ENCODE measurements around the gene TBL3.

TBL3 gene

DNA sequence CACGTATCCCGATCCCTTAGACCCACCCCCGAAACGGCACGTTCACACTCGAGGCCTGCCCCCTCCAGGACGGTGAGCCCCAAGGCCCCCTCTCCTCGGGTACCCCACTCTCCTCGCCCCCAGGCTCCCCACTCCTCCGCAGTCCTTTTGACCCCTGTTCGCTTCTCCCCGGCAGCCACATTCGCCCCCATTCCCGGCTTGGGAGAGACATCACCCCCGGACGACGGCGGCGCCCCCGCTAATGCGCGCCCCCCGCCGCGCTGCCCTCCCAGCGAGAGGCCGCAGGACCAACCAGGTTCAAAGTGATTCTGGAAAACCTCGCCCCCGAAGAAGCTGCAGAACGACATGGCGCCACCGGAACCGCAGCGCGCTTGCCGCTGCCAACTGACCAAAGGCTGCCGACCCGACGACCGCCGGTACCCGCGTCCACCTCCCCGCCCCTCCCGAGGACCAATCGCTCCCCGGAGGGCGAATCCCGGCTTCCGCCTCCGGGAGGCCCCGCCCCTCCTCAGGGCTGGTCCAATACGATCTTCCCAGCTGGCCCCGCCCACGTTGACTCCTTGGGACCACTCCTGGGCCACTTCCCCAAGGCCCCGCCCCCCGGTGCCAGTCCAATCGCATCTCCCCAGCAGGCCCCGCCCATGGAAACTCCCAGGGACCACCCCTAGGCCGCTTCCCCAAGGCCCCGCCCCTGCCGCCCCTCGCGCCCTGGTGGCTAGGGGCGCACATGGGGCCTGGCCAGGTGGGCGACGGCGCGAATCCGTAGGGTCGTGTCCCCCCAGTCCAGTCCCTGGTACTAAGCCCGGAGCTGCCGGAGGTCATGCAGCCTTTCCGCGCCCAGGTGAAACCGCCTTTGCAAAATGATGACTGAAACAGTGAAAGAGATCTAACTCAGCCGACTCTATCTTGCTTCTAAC, 28.8 kb upstream of the TBL3 start, which contains the start of gene MSRB1:
Gene MSRB1 (minus strand): TSS at position 390 of the 917 bp plus-strand sequence. CDS start 43 bp downstream, at position 347.
- Histone ChIP-seq H3K9ac (ENCODE audit: low read depth in 1 of 2, low read length in 2 of 2) (peak within 1 kb of the TSS; percentile 83 to 90), H3K27ac (ENCODE audit: low read depth in 2 of 2, low read length in 2 of 2) (peak within 1 kb of the TSS; percentile 81 to 84), H3K36me3 (ENCODE audit: control insufficient read depth in 2 of 2, insufficient read depth in 2 of 2, low read length in 2 of 2) (peaks cover 9 to 18% of the 10 kb centered on the region in 2 donors), H3K4me3 (ENCODE audit: low read length in 2 of 2) (peak within 1 kb of the TSS; percentile 80 to 94), H3K27me3 (ENCODE audit: control insufficient read depth in 2 of 2, insufficient read depth in 2 of 2, low read length in 2 of 2) (no peaks in the 10 kb centered on the region), H3K9me3 (ENCODE audit: control insufficient read depth in 2 of 2, low read length in 2 of 2) (no peaks in the 10 kb centered on the region), H3K4me1 (ENCODE audit: control insufficient read depth in 2 of 2, insufficient read depth in 2 of 2, low read length in 2 of 2) (peaks cover 28 to 37% of the 10 kb centered on the region in 2 donors)

DNA sequence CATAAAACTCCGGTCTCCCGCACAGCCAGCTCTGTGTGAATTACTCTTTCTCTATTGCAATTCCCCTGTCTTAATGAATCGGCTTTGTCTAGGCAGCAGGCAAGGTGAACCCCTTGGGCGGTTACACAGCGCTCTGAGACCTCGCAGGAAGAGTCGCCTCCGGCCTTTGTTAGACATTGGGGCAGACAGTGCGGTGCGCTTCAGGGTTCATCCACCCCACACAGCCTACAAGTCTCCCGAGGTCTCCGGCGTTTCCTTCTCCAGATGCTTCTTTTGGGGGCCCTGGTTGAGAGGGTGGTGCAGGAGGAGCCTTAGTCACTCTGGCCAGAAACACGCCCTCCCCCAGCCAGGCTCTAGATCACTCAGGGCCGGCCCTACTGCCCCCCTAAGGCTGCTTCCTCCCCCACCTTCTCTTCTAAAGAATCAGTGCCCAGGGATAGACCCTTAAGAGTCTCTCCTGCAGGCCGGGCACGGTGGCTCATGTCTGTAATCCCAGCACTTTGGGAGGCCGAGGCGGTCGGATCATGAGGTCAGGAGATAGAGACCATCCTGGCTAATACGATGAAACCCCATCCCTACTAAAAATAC, 27.1 kb upstream of the TBL3 start:
- no peaks in the 10 kb centered on the region for H3K9me3 ChIP-seq (ENCODE audit: control insufficient read depth in 2 of 2, low read length in 2 of 2)
- H3K36me3 ChIP-seq (ENCODE audit: control insufficient read depth in 2 of 2, insufficient read depth in 2 of 2, low read length in 2 of 2), result peaks cover 0 to 4% of the 10 kb centered on the region in 2 donors
- no peak overlapping the region for H3K27ac ChIP-seq (ENCODE audit: low read depth in 2 of 2, low read length in 2 of 2)
- H3K27me3 ChIP-seq (ENCODE audit: control insufficient read depth in 2 of 2, insufficient read depth in 2 of 2, low read length in 2 of 2), result no peaks in the 10 kb centered on the region
- no peak overlapping the region for H3K9ac ChIP-seq (ENCODE audit: low read depth in 1 of 2, low read length in 2 of 2)
- no peak overlapping the region for H3K4me3 ChIP-seq (ENCODE audit: low read length in 2 of 2)
- peaks cover 28 to 31% of the 10 kb centered on the region in 2 donors for H3K4me1 ChIP-seq (ENCODE audit: control insufficient read depth in 2 of 2, insufficient read depth in 2 of 2, low read length in 2 of 2)

DNA sequence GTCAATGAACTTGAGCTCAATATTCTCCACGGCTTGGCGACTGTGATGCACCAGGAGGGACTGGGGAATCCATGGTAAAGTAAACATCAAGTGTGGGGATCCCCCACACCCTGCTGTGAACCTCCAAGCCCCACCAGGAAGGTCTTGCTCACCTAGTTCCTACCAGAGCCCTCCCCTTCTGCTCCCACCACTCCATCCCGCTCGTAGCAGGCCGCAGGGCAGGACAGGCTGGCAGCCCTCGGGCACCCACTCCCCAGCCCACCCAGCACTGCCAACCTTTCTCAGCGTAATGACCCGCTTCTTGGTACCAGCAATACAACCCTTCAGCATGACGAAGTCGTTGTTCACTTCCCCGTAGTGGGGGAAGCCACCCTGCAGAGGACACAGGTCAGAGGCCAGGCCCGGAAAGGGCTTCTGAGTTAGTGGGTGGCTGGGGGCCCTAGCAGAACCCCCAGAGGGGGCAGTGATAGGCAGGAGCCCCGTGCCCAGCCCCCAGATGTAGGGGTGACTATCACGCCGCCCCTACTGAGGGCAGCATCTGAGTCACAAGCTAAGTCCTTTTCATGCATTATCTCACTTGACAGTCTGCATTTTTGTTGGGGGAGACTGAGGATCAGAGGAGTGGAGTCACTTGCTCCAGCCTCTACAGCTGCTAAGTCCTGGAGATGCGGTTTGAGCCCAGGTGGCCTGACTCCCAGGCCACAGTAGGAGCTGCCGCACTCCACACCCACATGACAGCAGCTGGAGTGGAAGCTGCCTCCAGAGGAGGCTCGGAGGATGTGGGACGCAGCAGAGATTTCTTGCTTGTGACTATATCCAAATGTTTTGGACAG, 26.1 kb upstream of the TBL3 start:
- H3K27me3 ChIP-seq (ENCODE audit: control insufficient read depth in 2 of 2, insufficient read depth in 2 of 2, low read length in 2 of 2), result no peaks in the 10 kb centered on the region
- H3K4me3 ChIP-seq (ENCODE audit: low read length in 2 of 2), result no peak overlapping the region
- no peaks in the 10 kb centered on the region for H3K9me3 ChIP-seq (ENCODE audit: control insufficient read depth in 2 of 2, low read length in 2 of 2)
- no peak overlapping the region for H3K27ac ChIP-seq (ENCODE audit: low read depth in 2 of 2, low read length in 2 of 2)
- no peak overlapping the region for H3K9ac ChIP-seq (ENCODE audit: low read depth in 1 of 2, low read length in 2 of 2)
- H3K36me3 ChIP-seq (ENCODE audit: control insufficient read depth in 2 of 2, insufficient read depth in 2 of 2, low read length in 2 of 2), result no peaks in the 10 kb centered on the region
- peaks cover 21 to 24% of the 10 kb centered on the region in 2 donors for H3K4me1 ChIP-seq (ENCODE audit: control insufficient read depth in 2 of 2, insufficient read depth in 2 of 2, low read length in 2 of 2)

DNA sequence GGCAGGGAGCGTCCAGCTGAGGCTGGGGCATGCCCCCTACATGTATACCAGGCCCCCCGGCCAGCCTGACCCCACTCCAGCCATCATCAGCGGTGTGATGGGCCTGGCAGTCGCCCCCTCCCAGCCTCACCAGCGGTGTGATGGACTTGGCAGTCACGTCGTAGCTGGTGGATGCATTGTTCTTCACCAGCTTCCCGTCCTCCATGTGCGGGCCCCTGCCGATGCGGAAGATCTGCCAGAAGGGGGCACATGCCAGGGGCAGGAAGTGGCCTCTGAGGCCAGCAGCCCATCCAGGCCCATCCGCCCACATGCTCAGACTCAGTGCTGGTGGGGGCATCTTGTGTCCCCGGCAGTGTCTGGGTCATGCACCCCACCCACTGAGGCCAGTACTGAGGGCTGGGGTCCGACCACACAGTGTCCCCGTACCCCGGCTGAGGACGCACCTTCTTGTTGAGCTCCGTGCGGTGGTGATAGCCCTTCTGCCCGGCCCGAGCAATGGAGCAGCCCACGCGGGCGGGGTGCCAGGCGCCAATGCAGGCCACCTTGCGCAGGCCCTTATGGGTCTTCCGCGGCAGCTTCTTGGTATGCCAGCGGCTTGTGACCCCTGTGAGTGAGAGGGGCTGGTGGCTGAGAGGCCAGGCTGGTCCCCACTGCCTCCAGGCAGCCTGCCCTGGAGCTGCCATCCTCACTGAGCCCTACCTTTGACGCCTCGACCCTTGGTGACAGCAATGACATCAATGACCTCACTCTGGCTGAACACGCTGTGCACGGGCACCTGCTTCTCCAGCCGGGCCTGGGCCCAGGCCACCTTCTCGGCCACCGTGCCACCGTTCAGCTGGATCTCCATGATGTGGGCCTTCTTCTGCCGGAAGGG, 25.1 kb upstream of the TBL3 start:
- Histone ChIP-seq H3K27me3 (ENCODE audit: control insufficient read depth in 2 of 2, insufficient read depth in 2 of 2, low read length in 2 of 2) (no peaks in the 10 kb centered on the region), H3K4me3 (ENCODE audit: low read length in 2 of 2) (no peak overlapping the region), H3K4me1 (ENCODE audit: control insufficient read depth in 2 of 2, insufficient read depth in 2 of 2, low read length in 2 of 2) (peaks cover 12 to 15% of the 10 kb centered on the region in 2 donors), H3K9ac (ENCODE audit: low read depth in 1 of 2, low read length in 2 of 2) (no peak overlapping the region), H3K9me3 (ENCODE audit: control insufficient read depth in 2 of 2, low read length in 2 of 2) (no peaks in the 10 kb centered on the region), H3K27ac (ENCODE audit: low read depth in 2 of 2, low read length in 2 of 2) (no peak overlapping the region), H3K36me3 (ENCODE audit: control insufficient read depth in 2 of 2, insufficient read depth in 2 of 2, low read length in 2 of 2) (no peaks in the 10 kb centered on the region)

DNA sequence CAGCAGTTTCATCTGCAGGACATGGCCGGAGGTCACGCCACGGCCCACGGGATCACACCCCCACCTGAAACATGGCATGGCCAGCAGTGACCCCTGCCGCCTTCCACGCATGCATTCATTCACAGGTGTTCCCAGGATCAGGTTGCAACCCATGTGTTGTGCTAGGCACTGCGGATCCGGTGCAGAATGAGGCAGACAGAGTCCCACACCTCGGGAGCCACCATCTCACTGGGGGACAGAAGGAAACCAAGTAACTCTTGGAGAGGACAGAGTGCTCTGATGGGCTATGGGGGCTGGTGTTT, 24.5 kb upstream of the TBL3 start:
- H3K36me3 ChIP-seq (ENCODE audit: control insufficient read depth in 2 of 2, insufficient read depth in 2 of 2, low read length in 2 of 2), result no peaks in the 10 kb centered on the region
- no peaks in the 10 kb centered on the region for H3K9me3 ChIP-seq (ENCODE audit: control insufficient read depth in 2 of 2, low read length in 2 of 2)
- H3K4me1 ChIP-seq (ENCODE audit: control insufficient read depth in 2 of 2, insufficient read depth in 2 of 2, low read length in 2 of 2), result peaks cover 6 to 9% of the 10 kb centered on the region in 2 donors
- no peaks in the 10 kb centered on the region for H3K27me3 ChIP-seq (ENCODE audit: control insufficient read depth in 2 of 2, insufficient read depth in 2 of 2, low read length in 2 of 2)
- no peak overlapping the region for H3K9ac ChIP-seq (ENCODE audit: low read depth in 1 of 2, low read length in 2 of 2)
- H3K4me3 ChIP-seq (ENCODE audit: low read length in 2 of 2), result no peak overlapping the region
- H3K27ac ChIP-seq (ENCODE audit: low read depth in 2 of 2, low read length in 2 of 2), result no peak overlapping the region

DNA sequence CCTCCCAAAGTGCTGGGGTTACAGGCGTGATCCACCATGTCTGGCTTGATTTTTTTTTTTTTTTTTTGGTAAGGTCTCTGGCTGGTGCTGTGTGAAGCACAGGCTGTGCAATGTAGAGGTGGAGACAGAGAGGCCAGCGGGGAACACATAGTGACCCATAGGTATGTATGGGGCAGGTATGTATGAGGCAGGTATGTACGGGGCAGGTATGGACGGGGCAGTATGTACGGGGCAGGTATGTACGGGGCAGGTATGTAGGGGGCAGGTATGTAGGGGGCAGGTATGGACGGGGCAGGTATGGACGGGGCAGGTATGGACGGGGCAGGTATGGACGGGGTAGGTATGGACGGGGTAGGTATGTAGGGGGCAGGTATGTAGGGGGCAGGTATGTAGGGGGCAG, 22.3 kb upstream of the TBL3 start:
- H3K9ac ChIP-seq (ENCODE audit: low read depth in 1 of 2, low read length in 2 of 2), result no peak overlapping the region

DNA sequence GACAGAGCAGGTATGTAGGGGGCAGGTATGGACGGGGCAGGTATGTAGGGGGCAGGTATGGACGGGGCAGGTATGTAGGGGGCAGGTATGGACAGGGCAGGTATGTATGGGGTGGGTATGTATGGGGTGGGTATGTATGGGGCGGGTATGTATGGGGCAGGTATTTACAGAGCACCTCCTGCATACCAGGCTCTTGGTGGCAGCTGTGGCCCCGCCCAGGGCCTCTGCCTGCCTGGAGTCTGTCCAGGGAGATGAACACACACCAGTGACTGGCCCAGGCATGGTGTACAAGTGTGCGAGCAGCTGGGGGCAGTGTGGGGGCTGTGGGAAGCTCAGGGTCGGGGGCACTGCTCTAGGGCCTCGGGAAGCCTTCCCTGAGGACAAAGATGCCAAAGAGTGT, 21.8 kb upstream of the TBL3 start:
- Histone ChIP-seq H3K4me3 (ENCODE audit: low read length in 2 of 2) (no peak overlapping the region), H3K27ac (ENCODE audit: low read depth in 2 of 2, low read length in 2 of 2) (no peak overlapping the region), H3K9ac (ENCODE audit: low read depth in 1 of 2, low read length in 2 of 2) (no peak overlapping the region), H3K36me3 (ENCODE audit: control insufficient read depth in 2 of 2, insufficient read depth in 2 of 2, low read length in 2 of 2) (no peaks in the 10 kb centered on the region), H3K4me1 (ENCODE audit: control insufficient read depth in 2 of 2, insufficient read depth in 2 of 2, low read length in 2 of 2) (no peaks in the 10 kb centered on the region), H3K27me3 (ENCODE audit: control insufficient read depth in 2 of 2, insufficient read depth in 2 of 2, low read length in 2 of 2) (no peaks in the 10 kb centered on the region), H3K9me3 (ENCODE audit: control insufficient read depth in 2 of 2, low read length in 2 of 2) (no peaks in the 10 kb centered on the region)

More for the DNA sequence above, 22.3 kb upstream of the TBL3 start:
- Histone ChIP-seq H3K9me3 (ENCODE audit: control insufficient read depth in 2 of 2, low read length in 2 of 2) (no peaks in the 10 kb centered on the region), H3K4me1 (ENCODE audit: control insufficient read depth in 2 of 2, insufficient read depth in 2 of 2, low read length in 2 of 2) (no peaks in the 10 kb centered on the region), H3K4me3 (ENCODE audit: low read length in 2 of 2) (no peak overlapping the region), H3K27me3 (ENCODE audit: control insufficient read depth in 2 of 2, insufficient read depth in 2 of 2, low read length in 2 of 2) (no peaks in the 10 kb centered on the region), H3K27ac (ENCODE audit: low read depth in 2 of 2, low read length in 2 of 2) (no peak overlapping the region), H3K36me3 (ENCODE audit: control insufficient read depth in 2 of 2, insufficient read depth in 2 of 2, low read length in 2 of 2) (no peaks in the 10 kb centered on the region)

DNA sequence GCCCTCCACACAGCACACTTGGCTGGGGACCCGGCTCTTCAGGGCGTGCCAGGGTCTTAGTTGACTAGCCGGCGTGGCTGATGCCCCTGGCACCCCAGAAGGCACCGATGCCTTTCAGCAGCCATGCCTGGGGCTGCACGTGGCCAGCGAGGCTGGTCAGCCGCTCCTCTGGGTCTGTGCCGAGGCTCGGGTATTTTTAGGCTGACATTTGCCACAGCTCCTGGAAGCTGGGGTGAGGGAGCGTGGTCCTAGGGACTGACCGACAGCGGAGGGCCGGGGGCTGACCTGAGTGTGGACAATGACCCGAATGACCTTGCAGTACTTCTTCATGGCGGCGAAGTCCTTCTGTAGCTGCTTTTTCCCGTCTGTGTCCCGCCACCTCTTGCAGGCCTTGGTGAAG, 21.3 kb upstream of the TBL3 start:
- H3K27me3 ChIP-seq (ENCODE audit: control insufficient read depth in 2 of 2, insufficient read depth in 2 of 2, low read length in 2 of 2), result no peaks in the 10 kb centered on the region
- H3K9ac ChIP-seq (ENCODE audit: low read depth in 1 of 2, low read length in 2 of 2), result no peak overlapping the region
- H3K4me3 ChIP-seq (ENCODE audit: low read length in 2 of 2), result no peak overlapping the region
- H3K36me3 ChIP-seq (ENCODE audit: control insufficient read depth in 2 of 2, insufficient read depth in 2 of 2, low read length in 2 of 2), result no peaks in the 10 kb centered on the region
- no peaks in the 10 kb centered on the region for H3K4me1 ChIP-seq (ENCODE audit: control insufficient read depth in 2 of 2, insufficient read depth in 2 of 2, low read length in 2 of 2)
- H3K9me3 ChIP-seq (ENCODE audit: control insufficient read depth in 2 of 2, low read length in 2 of 2), result no peaks in the 10 kb centered on the region
- no peak overlapping the region for H3K27ac ChIP-seq (ENCODE audit: low read depth in 2 of 2, low read length in 2 of 2)

DNA sequence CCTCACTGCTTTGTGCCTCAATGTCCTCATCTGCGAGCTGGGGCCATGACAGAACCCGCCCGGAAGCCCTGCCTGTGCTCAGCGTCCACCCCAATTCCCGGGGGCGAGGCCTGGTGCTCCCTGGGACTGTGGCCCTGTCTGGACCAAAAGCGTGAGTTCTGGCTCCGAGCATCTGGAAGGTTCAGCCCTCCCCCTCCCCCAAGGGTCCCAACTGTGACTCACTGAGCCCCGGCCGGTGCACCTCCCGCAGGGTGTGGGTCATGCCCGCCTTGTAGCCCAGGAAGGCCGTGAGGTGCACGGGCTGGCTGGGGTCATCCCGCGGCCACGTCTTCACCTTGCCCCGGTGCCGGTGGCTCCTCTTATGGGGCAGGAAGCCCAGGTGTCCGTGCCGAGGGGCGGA, 18.1 kb upstream of the TBL3 start:
- H3K27me3 ChIP-seq (ENCODE audit: control insufficient read depth in 2 of 2, insufficient read depth in 2 of 2, low read length in 2 of 2), result no peaks in the 10 kb centered on the region
- no peaks in the 10 kb centered on the region for H3K36me3 ChIP-seq (ENCODE audit: control insufficient read depth in 2 of 2, insufficient read depth in 2 of 2, low read length in 2 of 2)
- no peak overlapping the region for H3K9ac ChIP-seq (ENCODE audit: low read depth in 1 of 2, low read length in 2 of 2)
- no peak overlapping the region for H3K4me3 ChIP-seq (ENCODE audit: low read length in 2 of 2)
- peaks cover 0 to 1% of the 10 kb centered on the region in 2 donors for H3K4me1 ChIP-seq (ENCODE audit: control insufficient read depth in 2 of 2, insufficient read depth in 2 of 2, low read length in 2 of 2)
- no peak overlapping the region for H3K27ac ChIP-seq (ENCODE audit: low read depth in 2 of 2, low read length in 2 of 2)
- H3K9me3 ChIP-seq (ENCODE audit: control insufficient read depth in 2 of 2, low read length in 2 of 2), result no peaks in the 10 kb centered on the region

Measured in mucosa of rectum (tissue), 2 donors.